Measurements from ENCODE around the gene PIEZO1.

- TF ChIP-seq CTCF (IDR thresholded peaks at IDR 0.05; ENCODE audit: insufficient read depth, low read depth, low read length) (no peak), EZH2 (IDR thresholded peaks at IDR 0.05; ENCODE audit: insufficient read depth, low read length) (no peak)
Observed at GRCh38 chr16:88778541-88779065, 6.4 kb downstream of the PIEZO1 start.

Measured in astrocyte (in vitro differentiated cells and primary cell).